Measurements from ENCODE around the gene STOML3. TPM values are rescaled to one million over a fixed set of nuclear protein-coding genes. Genes with fewer than 3 reads are reported as not detected.
"Not testable (repeated sequence)": the region's sequence is repeated elsewhere in the genome, so short reads cannot be mapped to it uniquely, and the experiment has no call there.

STOML3 gene
- total RNA-seq, 5 donors from 2014 or later (not counting 1 experiment from before 2014, with no cell fraction given) = not detected

GRCh38 chr13:39012608-39013007, 22.0 kb upstream of the STOML3 start:
- Histone ChIP-seq H3K27me3 (replicated peaks in 1 of 2; ENCODE audit: control insufficient read depth in 2 of 2, extremely low read depth in 1 of 2, insufficient read depth in 2 of 2, low read length in 1 of 2) (no peaks in the 10 kb centered on the region), H3K9me3 (no peaks in the 10 kb centered on the region), H3K36me3 (ENCODE audit: control insufficient read depth in 2 of 2, extremely low read depth in 1 of 2, insufficient read depth in 1 of 2, low read length in 1 of 2) (peaks cover 7 to 68% of the 10 kb centered on the region in 2 donors), H3K27ac (ENCODE audit: low read length) (no peak overlapping the region), H3K4me3 (ENCODE audit: control insufficient read depth in 1 of 2, extremely low read depth in 1 of 2, low read length in 1 of 2) (no peak overlapping the region), H3K4me1 (ENCODE audit: control insufficient read depth in 1 of 2, extremely low read depth in 1 of 2, insufficient read depth in 2 of 2, low read length in 2 of 2) (no peaks in the 10 kb centered on the region)
- ChIA-PET CTCF (no interaction called here), POLR2A (no interaction called here)
- Mint-ChIP-seq H3K4me3 (no peak overlapping the region), H3K36me3 (peaks cover 68% of the 10 kb centered on the region), H3K9me3 (no peaks in the 10 kb centered on the region), H3K4me1 (peaks cover 3 to 4% (median 3%) of the 10 kb centered on the region in 3 donors), H3K27ac (no peak overlapping the region), H3K27me3 (no peaks in the 10 kb centered on the region)
- ATAC-seq (replicated peaks in 1 of 4) (no peak), DNase-seq (no peak)
- 98% methylated on average over 5 of the region's 7 CpGs for WGBS (ENCODE audit: insufficient coverage)

- POLR2A ChIA-PET; H3K27ac Mint-ChIP-seq; H3K9me3 Mint-ChIP-seq; H3K27me3 ChIP-seq (replicated peaks in 1 of 2; ENCODE audit: control insufficient read depth in 2 of 2, extremely low read depth in 1 of 2, insufficient read depth in 2 of 2, low read length in 1 of 2); H3K27ac ChIP-seq (ENCODE audit: low read length); H3K4me1 Mint-ChIP-seq; H3K4me3 ChIP-seq (ENCODE audit: control insufficient read depth in 1 of 2, extremely low read depth in 1 of 2, low read length in 1 of 2); H3K4me3 Mint-ChIP-seq; H3K4me1 ChIP-seq (ENCODE audit: control insufficient read depth in 1 of 2, extremely low read depth in 1 of 2, insufficient read depth in 2 of 2, low read length in 2 of 2); ATAC-seq (replicated peaks in 1 of 4); DNase-seq; H3K27me3 Mint-ChIP-seq; H3K9me3 ChIP-seq: not testable (repeated sequence)
- H3K36me3 ChIP-seq (ENCODE audit: control insufficient read depth in 2 of 2, extremely low read depth in 1 of 2, insufficient read depth in 1 of 2, low read length in 1 of 2) = peaks cover 0 to 18% of the 10 kb centered on the region in 2 donors
- WGBS (ENCODE audit: insufficient coverage) = 100% methylated on average over 13 of the region's 29 CpGs
- CTCF ChIA-PET = interaction anchor here in 1 of 2 donors (0.6 to 0.7 kb wide), 2 partner anchors 8 to 29 kb away, joined by 3 to 4 read pairs; no protein-coding TSS in a partner anchor
- peaks cover 27% of the 10 kb centered on the region for H3K36me3 Mint-ChIP-seq
Observed at GRCh38 chr13:39006371-39007111, 15.9 kb upstream of the STOML3 start.

- Histone ChIP-seq H3K4me3 (ENCODE audit: control insufficient read depth in 1 of 2, extremely low read depth in 1 of 2, low read length in 1 of 2) (no peak overlapping the region), H3K4me1 (ENCODE audit: control insufficient read depth in 1 of 2, extremely low read depth in 1 of 2, insufficient read depth in 2 of 2, low read length in 2 of 2) (no peaks in the 10 kb centered on the region), H3K27me3 (replicated peaks in 1 of 2; ENCODE audit: control insufficient read depth in 2 of 2, extremely low read depth in 1 of 2, insufficient read depth in 2 of 2, low read length in 1 of 2) (peaks cover 0 to 2% of the 10 kb centered on the region in 2 experiments), H3K9me3 (no peaks in the 10 kb centered on the region), H3K36me3 (ENCODE audit: control insufficient read depth in 2 of 2, extremely low read depth in 1 of 2, insufficient read depth in 1 of 2, low read length in 1 of 2) (no peaks in the 10 kb centered on the region), H3K27ac (ENCODE audit: low read length) (no peak overlapping the region)
- DNase-seq (no peak), ATAC-seq (replicated peaks in 1 of 4) (no peak)
- H3K27ac Mint-ChIP-seq = no peak overlapping the region
- H3K4me3 Mint-ChIP-seq = no peak overlapping the region
- CTCF ChIA-PET = interaction anchor here in 1 of 2 donors (0.6 kb wide), 1 partner anchor 8 kb away, joined by 4 read pairs; no protein-coding TSS in a partner anchor
- no peaks in the 10 kb centered on the region for H3K36me3 Mint-ChIP-seq
- peaks cover 0 to 4% of the 10 kb centered on the region in 2 donors for H3K27me3 Mint-ChIP-seq
- WGBS (ENCODE audit: insufficient coverage) = 84% methylated on average over 3 of the region's 3 CpGs
- POLR2A ChIA-PET = interaction anchor here in 1 of 2 donors (0.7 kb wide), 1 partner anchor 504 kb away, joined by 3 read pairs; no protein-coding TSS in a partner anchor
- H3K9me3 Mint-ChIP-seq = no peaks in the 10 kb centered on the region
- no peaks in the 10 kb centered on the region for H3K4me1 Mint-ChIP-seq
Observed at GRCh38 chr13:38998739-38999138, 8.1 kb upstream of the STOML3 start.

- H3K9me3 ChIP-seq = no peaks in the 10 kb centered on the region
- Mint-ChIP-seq H3K27me3 (peaks cover 0 to 4% of the 10 kb centered on the region in 2 donors), H3K36me3 (no peaks in the 10 kb centered on the region), H3K4me3 (no peak overlapping the region), H3K9me3 (no peaks in the 10 kb centered on the region), H3K4me1 (no peaks in the 10 kb centered on the region), H3K27ac (no peak overlapping the region)
- ChIA-PET CTCF (no interaction called here), POLR2A (no interaction called here)
- DNase-seq (no peak), ATAC-seq (replicated peaks in 1 of 4) (no peak)
- no peaks in the 10 kb centered on the region for H3K36me3 ChIP-seq (ENCODE audit: control insufficient read depth in 2 of 2, extremely low read depth in 1 of 2, insufficient read depth in 1 of 2, low read length in 1 of 2)
- peaks cover 0 to 2% of the 10 kb centered on the region in 2 experiments for H3K27me3 ChIP-seq (replicated peaks in 1 of 2; ENCODE audit: control insufficient read depth in 2 of 2, extremely low read depth in 1 of 2, insufficient read depth in 2 of 2, low read length in 1 of 2)
- 72% methylated on average over 3 of the region's 4 CpGs for WGBS (ENCODE audit: insufficient coverage)
- no peak overlapping the region for H3K27ac ChIP-seq (ENCODE audit: low read length)
- no peak overlapping the region for H3K4me3 ChIP-seq (ENCODE audit: control insufficient read depth in 1 of 2, extremely low read depth in 1 of 2, low read length in 1 of 2)
- no peaks in the 10 kb centered on the region for H3K4me1 ChIP-seq (ENCODE audit: control insufficient read depth in 1 of 2, extremely low read depth in 1 of 2, insufficient read depth in 2 of 2, low read length in 2 of 2)
Observed at GRCh38 chr13:38993381-38993780, 2.8 kb upstream of the STOML3 start.

GRCh38 chr13:38981096-38981495, 9.5 kb downstream of the STOML3 start:
- Histone ChIP-seq H3K9me3 (no peaks in the 10 kb centered on the region), H3K4me3 (ENCODE audit: control insufficient read depth in 1 of 2, extremely low read depth in 1 of 2, low read length in 1 of 2) (no peak overlapping the region), H3K27ac (ENCODE audit: low read length) (no peak overlapping the region), H3K36me3 (ENCODE audit: control insufficient read depth in 2 of 2, extremely low read depth in 1 of 2, insufficient read depth in 1 of 2, low read length in 1 of 2) (no peaks in the 10 kb centered on the region), H3K27me3 (replicated peaks in 1 of 2; ENCODE audit: control insufficient read depth in 2 of 2, extremely low read depth in 1 of 2, insufficient read depth in 2 of 2, low read length in 1 of 2) (no peaks in the 10 kb centered on the region), H3K4me1 (ENCODE audit: control insufficient read depth in 1 of 2, extremely low read depth in 1 of 2, insufficient read depth in 2 of 2, low read length in 2 of 2) (no peaks in the 10 kb centered on the region)
- peaks cover 4 to 6% of the 10 kb centered on the region in 2 donors for H3K27me3 Mint-ChIP-seq
- POLR2A ChIA-PET = no interaction called here
- H3K4me1 Mint-ChIP-seq = no peaks in the 10 kb centered on the region
- ATAC-seq (replicated peaks in 1 of 4) = no peak
- CTCF ChIA-PET = no interaction called here
- no peak for DNase-seq
- peaks cover 8 to 18% (median 14%) of the 10 kb centered on the region in 3 donors for H3K9me3 Mint-ChIP-seq
- H3K27ac Mint-ChIP-seq = no peak overlapping the region
- H3K4me3 Mint-ChIP-seq = no peak overlapping the region
- peaks cover 3% of the 10 kb centered on the region for H3K36me3 Mint-ChIP-seq
- 91% methylated on average over 2 of the region's 2 CpGs for WGBS (ENCODE audit: insufficient coverage)

GRCh38 chr13:38980750-38981078, 9.9 kb downstream of the STOML3 start:
- WGBS (ENCODE audit: insufficient coverage) = no CpG with 5 or more reads among the region's 2 CpGs
- ATAC-seq (replicated peaks in 1 of 4) (no peak), DNase-seq (no peak)
- Mint-ChIP-seq H3K27me3 (peaks cover 4 to 6% of the 10 kb centered on the region in 2 donors), H3K4me1 (no peaks in the 10 kb centered on the region), H3K4me3 (no peak overlapping the region), H3K9me3 (peaks cover 8 to 18% (median 14%) of the 10 kb centered on the region in 3 donors), H3K27ac (no peak overlapping the region), H3K36me3 (peaks cover 3% of the 10 kb centered on the region)
- Histone ChIP-seq H3K9me3 (no peaks in the 10 kb centered on the region), H3K4me3 (ENCODE audit: control insufficient read depth in 1 of 2, extremely low read depth in 1 of 2, low read length in 1 of 2) (no peak overlapping the region), H3K27ac (ENCODE audit: low read length) (no peak overlapping the region), H3K27me3 (replicated peaks in 1 of 2; ENCODE audit: control insufficient read depth in 2 of 2, extremely low read depth in 1 of 2, insufficient read depth in 2 of 2, low read length in 1 of 2) (no peaks in the 10 kb centered on the region), H3K4me1 (ENCODE audit: control insufficient read depth in 1 of 2, extremely low read depth in 1 of 2, insufficient read depth in 2 of 2, low read length in 2 of 2) (no peaks in the 10 kb centered on the region), H3K36me3 (ENCODE audit: control insufficient read depth in 2 of 2, extremely low read depth in 1 of 2, insufficient read depth in 1 of 2, low read length in 1 of 2) (no peaks in the 10 kb centered on the region)
- CTCF ChIA-PET = no interaction called here
- POLR2A ChIA-PET = no interaction called here
